H1 (cell line): ENCODE measurements around the gene PRKCD. TPM values are rescaled to one million over a fixed set of nuclear protein-coding genes. Genes with fewer than 3 reads are reported as not detected.

Experiments
- CTCF ChIA-PET: fragments of 300-600 bp; sonication (Branson Sonifier 250); formaldehyde crosslinking; loops from one replicate; lab custom pipeline; 2021; ENCODE audit not compliant: partially characterized antibody; lab: Charles Lee
- POLR2A ChIA-PET: fragments of 300-600 bp; sonication (Branson Sonifier 250); formaldehyde crosslinking; loops from one replicate; lab custom pipeline; 2021; ENCODE audit warnings: inconsistent platforms; ENCODE audit not compliant: partially characterized antibody; lab: Charles Lee
- DNase-seq, 2 experiments: peaks; one replicate each; pipeline versions ENCODE4 v3.0.0 to v3.0.0-alpha.2; 2010 to 2022; ENCODE audit warnings: low spot score in 2 of 2, low read depth in 1 of 2, mixed read lengths in 1 of 2
- FAIRE-seq: peaks from 2 replicates; lab custom pipeline; 2011; peaks lifted over from hg19 to GRCh38; lab: Jason Lieb, UNC
- H2AFZ ChIP-seq: 2 replicates; pipeline ENCODE4 v1.8.1; 2012; ENCODE audit warnings: low read length, inconsistent platforms
- H2AK5ac ChIP-seq: 2 replicates; pipeline ENCODE4 v1.6.1; 2013; ENCODE audit warnings: low read depth, low read length
- H2BK120ac ChIP-seq: replicated peaks from 2 replicates; pipeline ENCODE3; 2013; ENCODE audit warnings: low read depth, low read length, inconsistent platforms
- H2BK12ac ChIP-seq: 2 replicates; pipeline ENCODE4 v1.6.1; 2013; ENCODE audit warnings: low read depth, low read length
- H2BK15ac ChIP-seq: 2 replicates; pipeline ENCODE4 v1.6.1; 2013; ENCODE audit warnings: low read length
- H2BK20ac ChIP-seq: 2 replicates; pipeline ENCODE4 v1.6.1; 2013; ENCODE audit warnings: low read length
- H2BK5ac ChIP-seq: 2 replicates; pipeline ENCODE4 v1.6.1; 2013; ENCODE audit warnings: low read depth, low read length
- H3K14ac ChIP-seq: 2 replicates; pipeline ENCODE4 v1.6.1; 2013; ENCODE audit warnings: inconsistent platforms; ENCODE audit not compliant: insufficient read length
- H3K18ac ChIP-seq: 2 replicates; pipeline ENCODE4 v1.6.1; 2013; ENCODE audit warnings: low read length; ENCODE audit errors: extremely low read depth
- H3K23ac ChIP-seq: 2 replicates; pipeline ENCODE4 v1.6.1; 2013; ENCODE audit warnings: inconsistent platforms; ENCODE audit not compliant: insufficient read length
- H3K23me2 ChIP-seq: 2 replicates; pipeline ENCODE4 v1.6.1; 2013; ENCODE audit warnings: low read depth, low read length
- H3K27ac ChIP-seq: 2 replicates; pipeline ENCODE4 v1.6.1; 2011; ENCODE audit warnings: low read depth, low read length, inconsistent platforms
- H3K27me3 ChIP-seq, 4 experiments: replicated peaks in 1 of 4; 1 replicate in 1 of 4; 2 replicates in 3 of 4; pipeline versions ENCODE4 v1.6.1 to v1.8.1; 2011 to 2013; ENCODE audit warnings: low read length in 3 of 4, mild to moderate bottlenecking in 3 of 4, inconsistent platforms in 2 of 4, mixed read lengths in 2 of 4, moderate library complexity in 1 of 4; ENCODE audit not compliant: control insufficient read depth in 3 of 4, insufficient read depth in 3 of 4; ENCODE audit errors: extremely low read depth in 1 of 4
- H3K36me3 ChIP-seq, 4 experiments: 2 replicates each; pipeline versions ENCODE4 v1.6.1 to v1.8.1; 2011 to 2013; ENCODE audit warnings: mild to moderate bottlenecking in 4 of 4, low read length in 3 of 4, moderate library complexity in 2 of 4, control low read depth in 1 of 4, inconsistent platforms in 1 of 4; ENCODE audit not compliant: insufficient read depth in 4 of 4, control insufficient read depth in 2 of 4
- H3K4ac ChIP-seq: replicated peaks from 2 replicates; pipeline ENCODE3; 2013; ENCODE audit warnings: low read length, low read depth, mixed read lengths, inconsistent platforms; ENCODE audit not compliant: insufficient read length
- H3K4me1 ChIP-seq, 4 experiments: replicated peaks in 1 of 4; 1 replicate in 1 of 4; 2 replicates in 3 of 4; pipeline versions ENCODE4 v1.6.1 to v1.8.1; 2011 to 2013; ENCODE audit warnings: low read length in 3 of 4, inconsistent platforms in 2 of 4, mixed read lengths in 1 of 4; ENCODE audit not compliant: insufficient read depth in 4 of 4, control insufficient read depth in 3 of 4
- H3K4me2 ChIP-seq, 2 experiments: 2 replicates each; pipeline versions ENCODE4 v1.6.1 to v1.8.1; 2011 to 2013; ENCODE audit warnings: low read depth in 2 of 2, low read length in 2 of 2, control low read depth in 1 of 2, inconsistent platforms in 1 of 2, mild to moderate bottlenecking in 1 of 2; ENCODE audit not compliant: insufficient read depth in 1 of 2
- H3K4me3 ChIP-seq, 4 experiments: fragments of 200-600, 300-600 bp in 1 of 4; sonication (generic), shearing (Covaris generic), sonication (Bioruptor Twin) in 1 of 4; 2 replicates each; pipeline versions ENCODE4 v1.5.1 to v1.8.1; 2011 to 2016; ENCODE audit warnings: low read length in 4 of 4, low read depth in 3 of 4, control low read depth in 2 of 4, inconsistent platforms in 2 of 4, mild to moderate bottlenecking in 2 of 4, mixed read lengths in 1 of 4, moderate library complexity in 1 of 4; ENCODE audit not compliant: insufficient read depth in 2 of 4; ENCODE audit errors: extremely low read depth in 1 of 4
- H3K56ac ChIP-seq: replicated peaks from 2 replicates; pipeline ENCODE3; 2013; ENCODE audit warnings: low read depth, mild to moderate bottlenecking, mixed read lengths, low read length, inconsistent platforms; ENCODE audit not compliant: insufficient read length
- H3K79me1 ChIP-seq: 2 replicates; pipeline ENCODE4 v1.6.1; 2013; ENCODE audit warnings: low read depth, low read length, control low read depth
- H3K79me2 ChIP-seq, 2 experiments: 2 replicates each; pipeline versions ENCODE4 v1.6.1 to v1.8.1; 2012 to 2013; ENCODE audit warnings: low read length in 2 of 2, mild to moderate bottlenecking in 2 of 2, inconsistent platforms in 1 of 2; ENCODE audit not compliant: insufficient read depth in 2 of 2, control insufficient read depth in 1 of 2
- H3K9ac ChIP-seq, 4 experiments: replicated peaks in 1 of 4; 1 replicate in 1 of 4; 2 replicates in 3 of 4; pipeline versions ENCODE4 v1.6.1 to v1.8.1; 2011 to 2013; ENCODE audit warnings: low read depth in 3 of 4, low read length in 3 of 4, control low read depth in 2 of 4, mild to moderate bottlenecking in 2 of 4, moderate library complexity in 2 of 4, inconsistent platforms in 1 of 4; ENCODE audit errors: extremely low read depth in 1 of 4
- H3K9me3 ChIP-seq, 2 experiments: 2 replicates each; pipeline versions ENCODE4 v1.6.1 to v1.8.1; 2012 to 2013; ENCODE audit warnings: mild to moderate bottlenecking in 2 of 2, moderate library complexity in 2 of 2, control low read depth in 1 of 2, inconsistent platforms in 1 of 2, low read depth in 1 of 2, low read length in 1 of 2, mixed read lengths in 1 of 2; ENCODE audit not compliant: insufficient read depth in 2 of 2
- H4K20me1 ChIP-seq, 2 experiments: replicated peaks in 1 of 2; 2 replicates each; pipeline versions ENCODE3 to v1.8.1; 2011 to 2013; ENCODE audit warnings: inconsistent platforms in 2 of 2, low read length in 2 of 2, mild to moderate bottlenecking in 1 of 2; ENCODE audit not compliant: insufficient read depth in 2 of 2, control insufficient read depth in 1 of 2
- H4K5ac ChIP-seq: 2 replicates; pipeline ENCODE4 v1.6.1; 2013; ENCODE audit warnings: low read length, low read depth, mixed read lengths, inconsistent platforms; ENCODE audit not compliant: insufficient read length
- H4K8ac ChIP-seq: 2 replicates; pipeline ENCODE4 v1.8.0; 2013; ENCODE audit warnings: mild to moderate bottlenecking, moderate library complexity, low read length, inconsistent platforms; ENCODE audit not compliant: insufficient read depth; ENCODE audit errors: extremely low read depth
- H4K91ac ChIP-seq: replicated peaks from 2 replicates; pipeline ENCODE3; 2013; ENCODE audit warnings: low read length, mixed read lengths, inconsistent platforms; ENCODE audit not compliant: insufficient read length
- EP300 ChIP-seq, 2 experiments: IDR thresholded peaks; 1 replicate in 1 of 2; 2 replicates in 1 of 2; pipeline ENCODE4 v1.6.1; 2011 to 2012; ENCODE audit warnings: low read depth in 2 of 2, low read length in 2 of 2, mild to moderate bottlenecking in 2 of 2, borderline replicate concordance in 1 of 2, inconsistent platforms in 1 of 2, moderate library complexity in 1 of 2
- WGBS, 2 experiments: shearing (Covaris generic) in 1 of 2; methylation state at CpG; one replicate each; pipeline versions ENCODE4 v1.1.6 to v1.1.7; 2013 to 2015; ENCODE audit warnings: low lambda C conversion rate in 2 of 2, mixed read lengths in 2 of 2, inconsistent platforms in 1 of 2, low coverage in 1 of 2, missing lambda C conversion rate in 1 of 2; ENCODE audit not compliant: insufficient replicate concordance in 2 of 2, insufficient coverage in 1 of 2, insufficient read length in 1 of 2; ENCODE audit errors: extremely low coverage in 1 of 2, missing lambda C conversion rate in 1 of 2; 5-methylcytosine and 5-hydroxymethylcytosine counted together
- polyA plus RNA-seq, 7 experiments: library from polyadenylated mRNA; depleted of rRNA in 3 of 7; stranded (reverse) in 5 of 7; unstranded in 2 of 7; fragments of >200 nt in 5 of 7; fragments of 200-250 nt in 2 of 7; gene quantifications; 1 replicate in 5 of 7; 2 replicates in 1 of 7; 4 replicates in 1 of 7; pipeline versions ENCODE4 v1.2.1 to v1.2.3, GENCODE V29; 2011 to 2013; ENCODE audit warnings: missing spikeins in 2 of 7, mixed read lengths in 2 of 7
- total RNA-seq: library from RNA; stranded (reverse); fragmentation: NEBNext Ultra II Directional; extraction: Animal tissue kit (Norgen Biotek cat#: 25700); gene quantifications from 2 replicates; pipeline ENCODE4 v1.2.1, GENCODE V29; 2021

PRKCD gene
- total and polyA plus RNA-seq, 2 of the 8 experiments (the other 6 are each of a cell fraction or from before 2014, with no cell fraction given) = 22.6 to 23.9 TPM

GRCh38 chr3:53213276-53213675 lies 52.3 kb downstream of the PRKCD start:
- H2AK5ac ChIP-seq = no peak overlapping the region
- no peak overlapping the region for H3K9ac ChIP-seq
- no peak overlapping the region for H4K91ac ChIP-seq
- no peaks in the 10 kb centered on the region for H4K20me1 ChIP-seq
- no peak for FAIRE-seq
- no peak overlapping the region for H2BK5ac ChIP-seq
- no peak overlapping the region for H2BK15ac ChIP-seq
- H3K4me3 ChIP-seq = no peak overlapping the region
- H3K27me3 ChIP-seq = no peaks in the 10 kb centered on the region
- H3K4ac ChIP-seq = no peak overlapping the region
- no peak overlapping the region for H3K27ac ChIP-seq
- H3K23ac ChIP-seq = no peak overlapping the region
- H4K8ac ChIP-seq = no peak overlapping the region
- no peaks in the 10 kb centered on the region for H3K23me2 ChIP-seq
- H3K9me3 ChIP-seq = peaks cover 3 to 5% of the 10 kb centered on the region in 2 experiments; a peak in 2 of 4 replicates
- ChIA-PET POLR2A (no interaction called here), CTCF (no interaction called here)
- no peaks in the 10 kb centered on the region for H3K79me1 ChIP-seq
- H3K56ac ChIP-seq = no peak overlapping the region
- no peaks in the 10 kb centered on the region for H3K4me1 ChIP-seq
- H2AFZ ChIP-seq = no peak overlapping the region
- no peak for DNase-seq
- no peak overlapping the region for H2BK12ac ChIP-seq
- 87% methylated on average over 7 of the region's 7 CpGs; no CpG with 5 or more reads in 1 of the 2 experiments for WGBS, 2 experiments
- no peak overlapping the region for H3K18ac ChIP-seq
- H3K4me2 ChIP-seq = no peak overlapping the region
- no peak overlapping the region for H4K5ac ChIP-seq
- H3K36me3 ChIP-seq = no peaks in the 10 kb centered on the region
- no peak overlapping the region for H3K14ac ChIP-seq
- H3K79me2 ChIP-seq = no peaks in the 10 kb centered on the region
- H2BK120ac ChIP-seq = no peak overlapping the region
- no peak overlapping the region for H2BK20ac ChIP-seq
- TF ChIP-seq EP300 (IDR thresholded peaks at IDR 0.05; ENCODE audit: borderline replicate concordance in 1 of 2, low read depth in 2 of 2, low read length in 2 of 2) = no peak
